ENCODE measurements around the gene MYO1G. TPM values are rescaled to one million over a fixed set of nuclear protein-coding genes. Genes with fewer than 3 reads are reported as not detected.

Gene MYO1G
- total and polyA plus RNA-seq, 4 experiments from 2014 or later: 92.9 to 168 (median 119) TPM

- Histone ChIP-seq H3K36me3 (ENCODE audit: insufficient read depth, low read length) (peaks cover 90% of the 10 kb centered on the region), H3K9me3 (ENCODE audit: control insufficient read depth in 1 of 2, low read length in 2 of 2) (no peaks in the 10 kb centered on the region), H3K4me3 (ENCODE audit: low read length in 2 of 2) (no peak overlapping the region), H3K27me3 (ENCODE audit: insufficient read depth, low read length) (no peaks in the 10 kb centered on the region), H3K4me1 (ENCODE audit: insufficient read depth, low read length) (peaks cover 20% of the 10 kb centered on the region), H3K27ac (ENCODE audit: low read depth, low read length) (no peak overlapping the region)
- no peak for DNase-seq
- intact Hi-C loops (cut with micrococcal nuclease): no loop called here
- Mint-ChIP-seq H3K9me3 (no peaks in the 10 kb centered on the region), H3K4me1 (peaks cover 0 to 21% (median 13%) of the 10 kb centered on the region in 4 donors), H3K27ac (peak overlapping the region in 4 of 7 donors; percentile 60 to 73 (median 64)), H3K27me3 (no peaks in the 10 kb centered on the region), H3K4me3 (no peak overlapping the region), H3K36me3 (peaks cover 21 to 77% of the 10 kb centered on the region in 2 donors)
- POLR2A ChIA-PET (ENCODE audit: partially characterized antibody): interaction anchor here (16.2 to 21.9 kb wide), 2 partner anchors 26 to 61 kb away, joined by 479 to 551 read pairs; partner anchors contain the start of gene CCM2
- CTCF ChIA-PET (ENCODE audit: partially characterized antibody): interaction anchor here (1.0 to 10.6 kb wide), 2 partner anchors 32 to 165 kb away, joined by 4 to 239 read pairs; no protein-coding TSS in a partner anchor
Measured at GRCh38 chr7:44969049-44969700, 9.6 kb downstream of the MYO1G start.

GRCh38 chr7:44967571-44968446 lies 11.0 kb downstream of the MYO1G start:
- intact Hi-C loops (cut with micrococcal nuclease): no loop called here
- peaks cover 0 to 11% (median 8%) of the 10 kb centered on the region in 4 donors for H3K4me1 Mint-ChIP-seq
- no peaks in the 10 kb centered on the region for H3K9me3 Mint-ChIP-seq
- H3K27ac Mint-ChIP-seq: peak overlapping the region in 6 of 7 donors; percentile 11 to 84 (median 68)
- no peak for DNase-seq
- Histone ChIP-seq H3K4me3 (ENCODE audit: low read length in 2 of 2) (no peak overlapping the region), H3K27me3 (ENCODE audit: insufficient read depth, low read length) (no peaks in the 10 kb centered on the region), H3K36me3 (ENCODE audit: insufficient read depth, low read length) (peaks cover 78% of the 10 kb centered on the region), H3K4me1 (ENCODE audit: insufficient read depth, low read length) (peaks cover 6% of the 10 kb centered on the region), H3K9me3 (ENCODE audit: control insufficient read depth in 1 of 2, low read length in 2 of 2) (no peaks in the 10 kb centered on the region), H3K27ac (ENCODE audit: low read depth, low read length) (no peak overlapping the region)
- no peak overlapping the region for H3K4me3 Mint-ChIP-seq
- H3K36me3 Mint-ChIP-seq: peaks cover 28 to 71% of the 10 kb centered on the region in 2 donors
- ChIA-PET CTCF (ENCODE audit: partially characterized antibody) (no interaction called here), POLR2A (ENCODE audit: partially characterized antibody) (interaction anchor here (21.9 kb wide), 1 partner anchor 62 kb away, joined by 551 read pairs; no protein-coding TSS in a partner anchor)
- no peaks in the 10 kb centered on the region for H3K27me3 Mint-ChIP-seq

GRCh38 chr7:44966731-44967538 lies 11.9 kb downstream of the MYO1G start:
- Mint-ChIP-seq H3K4me1 (peaks cover 0 to 6% (median 4%) of the 10 kb centered on the region in 4 donors), H3K4me3 (no peak overlapping the region), H3K27ac (peak overlapping the region in 3 of 7 donors; percentile 13 to 79 (median 47)), H3K36me3 (peaks cover 28 to 62% of the 10 kb centered on the region in 2 donors), H3K9me3 (no peaks in the 10 kb centered on the region), H3K27me3 (no peaks in the 10 kb centered on the region)
- H3K36me3 ChIP-seq (ENCODE audit: insufficient read depth, low read length): peaks cover 71% of the 10 kb centered on the region
- no peaks in the 10 kb centered on the region for H3K27me3 ChIP-seq (ENCODE audit: insufficient read depth, low read length)
- ChIA-PET POLR2A (ENCODE audit: partially characterized antibody) (no interaction called here), CTCF (ENCODE audit: partially characterized antibody) (no interaction called here)
- no peaks in the 10 kb centered on the region for H3K4me1 ChIP-seq (ENCODE audit: insufficient read depth, low read length)
- H3K4me3 ChIP-seq (ENCODE audit: low read length in 2 of 2): no peak overlapping the region
- no peaks in the 10 kb centered on the region for H3K9me3 ChIP-seq (ENCODE audit: control insufficient read depth in 1 of 2, low read length in 2 of 2)
- intact Hi-C loops (cut with micrococcal nuclease): no loop called here
- no peak for DNase-seq
- H3K27ac ChIP-seq (ENCODE audit: low read depth, low read length): no peak overlapping the region

- no peak overlapping the region for H3K27ac ChIP-seq (ENCODE audit: low read depth, low read length)
- POLR2A ChIA-PET (ENCODE audit: partially characterized antibody): interaction anchor here (0.6 to 3.3 kb wide), 5 partner anchors 7 to 146 kb away, joined by 3 to 18 read pairs (median 3); partner anchors contain the start of gene MYO1G
- intact Hi-C loops (cut with micrococcal nuclease): no loop called here
- Mint-ChIP-seq H3K36me3 (peaks cover 28 to 56% of the 10 kb centered on the region in 2 donors), H3K9me3 (no peaks in the 10 kb centered on the region), H3K4me3 (no peak overlapping the region), H3K4me1 (peaks cover 0 to 4% (median 3%) of the 10 kb centered on the region in 4 donors), H3K27ac (peak overlapping the region in 4 of 7 donors; percentile 47 to 79 (median 60)), H3K27me3 (no peaks in the 10 kb centered on the region)
- H3K36me3 ChIP-seq (ENCODE audit: insufficient read depth, low read length): peaks cover 66% of the 10 kb centered on the region
- no peaks in the 10 kb centered on the region for H3K9me3 ChIP-seq (ENCODE audit: control insufficient read depth in 1 of 2, low read length in 2 of 2)
- CTCF ChIA-PET (ENCODE audit: partially characterized antibody): interaction anchor here (3.3 kb wide), 1 partner anchor 8 kb away, joined by 19 read pairs; no protein-coding TSS in a partner anchor
- H3K27me3 ChIP-seq (ENCODE audit: insufficient read depth, low read length): no peaks in the 10 kb centered on the region
- no peak overlapping the region for H3K4me3 ChIP-seq (ENCODE audit: low read length in 2 of 2)
- no peaks in the 10 kb centered on the region for H3K4me1 ChIP-seq (ENCODE audit: insufficient read depth, low read length)
- DNase-seq: no peak
Measured at GRCh38 chr7:44965937-44966730, 12.7 kb downstream of the MYO1G start.

GRCh38 chr7:44965441-44965903 lies 13.3 kb downstream of the MYO1G start:
- H3K4me1 ChIP-seq (ENCODE audit: insufficient read depth, low read length): peaks cover under 1% of the 10 kb centered on the region
- ChIA-PET CTCF (ENCODE audit: partially characterized antibody) (interaction anchor here (1.0 to 3.3 kb wide), 2 partner anchors 8 to 170 kb away, joined by 4 to 19 read pairs; no protein-coding TSS in a partner anchor), POLR2A (ENCODE audit: partially characterized antibody) (interaction anchor here (0.6 to 3.3 kb wide), 7 partner anchors 8 to 147 kb away, joined by 3 to 18 read pairs (median 3); partner anchors contain the start of gene MYO1G)
- H3K9me3 ChIP-seq (ENCODE audit: control insufficient read depth in 1 of 2, low read length in 2 of 2): no peaks in the 10 kb centered on the region
- H3K4me3 ChIP-seq (ENCODE audit: low read length in 2 of 2): no peak overlapping the region
- no peak overlapping the region for H3K27ac ChIP-seq (ENCODE audit: low read depth, low read length)
- no peak for DNase-seq
- Mint-ChIP-seq H3K36me3 (peaks cover 28 to 53% of the 10 kb centered on the region in 2 donors), H3K27me3 (no peaks in the 10 kb centered on the region), H3K4me1 (peaks cover 0 to 5% (median 3%) of the 10 kb centered on the region in 4 donors), H3K4me3 (no peak overlapping the region), H3K27ac (peak overlapping the region in 3 of 7 donors; percentile 6 to 79 (median 60)), H3K9me3 (no peaks in the 10 kb centered on the region)
- peaks cover 60% of the 10 kb centered on the region for H3K36me3 ChIP-seq (ENCODE audit: insufficient read depth, low read length)
- H3K27me3 ChIP-seq (ENCODE audit: insufficient read depth, low read length): no peaks in the 10 kb centered on the region
- intact Hi-C loops (cut with micrococcal nuclease): no loop called here

GRCh38 chr7:44964831-44965440 lies 13.9 kb downstream of the MYO1G start:
- Histone ChIP-seq H3K9me3 (ENCODE audit: control insufficient read depth in 1 of 2, low read length in 2 of 2) (no peaks in the 10 kb centered on the region), H3K27me3 (ENCODE audit: insufficient read depth, low read length) (no peaks in the 10 kb centered on the region), H3K36me3 (ENCODE audit: insufficient read depth, low read length) (peaks cover 54% of the 10 kb centered on the region), H3K4me1 (ENCODE audit: insufficient read depth, low read length) (peaks cover 6% of the 10 kb centered on the region), H3K27ac (ENCODE audit: low read depth, low read length) (no peak overlapping the region), H3K4me3 (ENCODE audit: low read length in 2 of 2) (no peak overlapping the region)
- no peak for DNase-seq
- no peaks in the 10 kb centered on the region for H3K27me3 Mint-ChIP-seq
- H3K4me1 Mint-ChIP-seq: peaks cover 2 to 11% (median 6%) of the 10 kb centered on the region in 4 donors
- no peaks in the 10 kb centered on the region for H3K9me3 Mint-ChIP-seq
- H3K36me3 Mint-ChIP-seq: peaks cover 28 to 54% of the 10 kb centered on the region in 2 donors
- peak overlapping the region in 3 of 7 donors; percentile 6 to 79 (median 60) for H3K27ac Mint-ChIP-seq
- intact Hi-C loops (cut with micrococcal nuclease): no loop called here
- POLR2A ChIA-PET (ENCODE audit: partially characterized antibody): interaction anchor here (0.9 to 3.3 kb wide), 8 partner anchors 9 to 147 kb away, joined by 3 to 18 read pairs (median 3); partner anchors contain the start of gene MYO1G
- no peak overlapping the region for H3K4me3 Mint-ChIP-seq
- CTCF ChIA-PET (ENCODE audit: partially characterized antibody): interaction anchor here (1.0 to 3.3 kb wide), 4 partner anchors 9 to 171 kb away, joined by 4 to 19 read pairs (median 4); no protein-coding TSS in a partner anchor
